HepG2 (cell line): ENCODE results near the gene CDX1. TPM values are rescaled to one million over a fixed set of nuclear protein-coding genes. Genes with fewer than 3 reads are reported as not detected.
A peak's percentile ranks its signal among the peaks of the same experiment; 100 is the strongest.

Experiments used
- ATAC-seq: fragments of 200-7000 bp; cut with Tn5 transposase; 3 replicates; pipeline ENCODE4 v1.9.1; 2020; ENCODE audit warnings: mild to moderate bottlenecking, moderate library complexity
- BruUV-seq: library from RNA; stranded (reverse); fragments of 400-500 nt; replicated peaks from 2 replicates; lab custom pipeline; 2021; lab: Mats Ljungman, UMichigan
- CTCF ChIA-PET: fragments of 300-600 bp; formaldehyde crosslinking; extraction: SDS; loops from one replicate; lab custom pipeline; 2021; ENCODE audit warnings: low total read pairs, inconsistent platforms, low intra/inter-chr PET ratio; lab: Yijun Ruan, JAX
- POLR2A ChIA-PET: fragments of 350-600 bp; sonication (Branson Sonifier 250); formaldehyde crosslinking; loops from one replicate; lab custom pipeline; 2020; ENCODE audit warnings: antibody characterized with exemption, inconsistent platforms; lab: Yijun Ruan, JAX
- DNase-seq: peaks from one replicate; pipeline ENCODE4 v3.0.0-alpha.2; 2015; ENCODE audit warnings: low spot score
- FAIRE-seq: peaks from 3 replicates; lab custom pipeline; 2011; peaks lifted over from hg19 to GRCh38; lab: Jason Lieb, UNC
- H2AFZ ChIP-seq: one replicate; pipeline ENCODE4 v1.6.1; 2011; ENCODE audit warnings: low read length, inconsistent platforms
- H3K27ac ChIP-seq: fragments of 300-600 bp; 3 replicates; pipeline ENCODE4 v1.8.0; 2011; ENCODE audit warnings: mixed run types, mild to moderate bottlenecking, mixed read lengths, low read length, inconsistent platforms; ENCODE audit not compliant: insufficient read depth; ENCODE audit errors: extremely low read length
- H3K27me3 ChIP-seq, 2 experiments: fragments of 200-600 bp in 1 of 2; 2 replicates in 1 of 2; 3 replicates in 1 of 2; pipeline versions ENCODE4 v1.6.0 to v1.8.0; 2011; ENCODE audit warnings: low read length in 2 of 2, mild to moderate bottlenecking in 2 of 2, moderate library complexity in 2 of 2, inconsistent platforms in 1 of 2; ENCODE audit not compliant: insufficient read depth in 2 of 2, control insufficient read depth in 1 of 2
- H3K36me3 ChIP-seq, 2 experiments: fragments of 200-600 bp in 1 of 2; replicated peaks in 1 of 2; 2 replicates in 1 of 2; 3 replicates in 1 of 2; pipeline versions ENCODE4 v1.5.1 to v1.8.0; 2011; ENCODE audit warnings: low read length in 2 of 2, inconsistent platforms in 1 of 2; ENCODE audit not compliant: insufficient read depth in 2 of 2, control insufficient read depth in 1 of 2
- H3K4me1 ChIP-seq: 2 replicates; pipeline ENCODE4 v1.5.1; 2012; ENCODE audit warnings: low read length, inconsistent platforms; ENCODE audit not compliant: insufficient read depth
- H3K4me2 ChIP-seq: 2 replicates; pipeline ENCODE4 v1.6.0; 2011; ENCODE audit warnings: low read depth, low read length, inconsistent platforms
- H3K4me3 ChIP-seq, 3 experiments: fragments of 200-600 bp in 1 of 3; sonication (generic), shearing (Covaris generic) in 1 of 3; replicated peaks in 1 of 3; 2 replicates each; pipeline ENCODE4 v1.5.1; 2011 to 2016; ENCODE audit warnings: low read length in 3 of 3, inconsistent platforms in 2 of 3, low read depth in 2 of 3, mild to moderate bottlenecking in 2 of 3, control low read depth in 1 of 3, mixed read lengths in 1 of 3; ENCODE audit not compliant: insufficient read depth in 1 of 3
- H3K79me2 ChIP-seq: one replicate; pipeline ENCODE4 v1.6.1; 2011; ENCODE audit warnings: low read length, inconsistent platforms; ENCODE audit not compliant: insufficient read depth
- H3K9ac ChIP-seq: 2 replicates; pipeline ENCODE4 v1.6.0; 2011; ENCODE audit warnings: mild to moderate bottlenecking, low read depth, low read length, inconsistent platforms; ENCODE audit not compliant: insufficient read depth
- H3K9me3 ChIP-seq: 2 replicates; pipeline ENCODE4 v1.5.1; 2012; ENCODE audit warnings: mild to moderate bottlenecking, low read length
- H4K20me1 ChIP-seq: 2 replicates; pipeline ENCODE4 v1.6.0; 2011; ENCODE audit warnings: inconsistent platforms, mild to moderate bottlenecking, low read length, moderate library complexity; ENCODE audit not compliant: insufficient read depth
- CTCF ChIP-seq: sonication (generic); formaldehyde crosslinking; IDR thresholded peaks from 2 replicates; pipeline ENCODE4 v1.5.0; 2020; ENCODE audit warnings: mild to moderate bottlenecking, missing genetic modification reagents, moderate library complexity
- GFI1 ChIP-seq: sonication (generic); formaldehyde crosslinking; IDR thresholded peaks from 2 replicates; pipeline ENCODE4 v1.5.0; 2020; ENCODE audit warnings: missing genetic modification reagents, mild to moderate bottlenecking, borderline replicate concordance
- TBX2 ChIP-seq: sonication (generic); formaldehyde crosslinking; IDR thresholded peaks from 2 replicates; pipeline ENCODE4 v1.5.0; 2020; ENCODE audit warnings: missing genetic modification reagents, mild to moderate bottlenecking, borderline replicate concordance
- U2AF2 ChIP-seq: fragments of 200-400 bp; formaldehyde crosslinking; IDR thresholded peaks from 2 replicates; pipeline ENCODE4 v1.6.1; 2017; ENCODE audit warnings: low read depth, mild to moderate bottlenecking, low read length
- ZNF768 ChIP-seq: sonication (generic); formaldehyde crosslinking; IDR thresholded peaks from 2 replicates; pipeline ENCODE4 v1.4.0; 2020; ENCODE audit warnings: missing genetic modification reagents
- WGBS: methylation state at CpG from one replicate; pipeline ENCODE4 v1.1.6; 2017; ENCODE audit warnings: low lambda C conversion rate; 5-methylcytosine and 5-hydroxymethylcytosine counted together
- in situ Hi-C: cut with HindIII; loops from 2 replicates; pipeline ENCODE4 v1.10.0; 2017; ENCODE audit warnings: low pct_unique_long_range_greater_than_20kb; ENCODE audit not compliant: extremely low pct_ligation_motif_present
- intact Hi-C: fragments of 100-400 bp; cut with micrococcal nuclease; formaldehyde crosslinking; loops from one replicate; pipeline ENCODE4 v1.10.0; 2022; ENCODE audit not compliant: unreplicated experiment
- polyA plus RNA-seq, 8 experiments: library from polyadenylated mRNA; depleted of rRNA in 3 of 8; stranded (reverse) in 7 of 8; unstranded in 1 of 8; fragments of >200 nt; fragmentation: Illumina TruSeq in 4 of 8; extraction: Trizol in 4 of 8; gene quantifications; 2 replicates each; pipeline versions ENCODE4 v1.2.1 to v1.2.3, GENCODE V29; 2011 to 2016; ENCODE audit warnings: low read depth in 4 of 8, missing spikeins in 1 of 8, mixed read lengths in 1 of 8; ENCODE audit not compliant: insufficient read depth in 1 of 8
- total RNA-seq, 5 experiments: library from RNA; depleted of rRNA; stranded (reverse); fragments of >200 nt; fragmentation: Illumina TruSeq; extraction: Trizol; gene quantifications; 2 replicates each; pipeline ENCODE4 v1.2.3, GENCODE V29; 2016; ENCODE audit warnings: low read depth in 1 of 5

The CDX1 gene
- total and polyA plus RNA-seq, 2 of the 13 experiments (the other 11 are each of a cell fraction or from before 2014, with no cell fraction given) = not detected

- Histone ChIP-seq H3K27ac (no peak overlapping the region), H3K79me2 (no peaks in the 10 kb centered on the region), H3K4me1 (peaks cover 18% of the 10 kb centered on the region), H2AFZ (no peak overlapping the region), H3K4me3 (no peak overlapping the region), H3K27me3 (no peaks in the 10 kb centered on the region), H3K36me3 (no peaks in the 10 kb centered on the region), H4K20me1 (no peaks in the 10 kb centered on the region), H3K9me3 (no peaks in the 10 kb centered on the region), H3K9ac (no peak overlapping the region), H3K4me2 (no peak overlapping the region)
- in situ Hi-C loops = no loop called here
- ChIA-PET POLR2A (no interaction called here), CTCF (no interaction called here)
- TF ChIP-seq TBX2 (CRISPR knock-in tag) = no peak
- TF ChIP-seq GFI1 (CRISPR knock-in tag) = no peak
- no peak for DNase-seq
- BruUV-seq = no TSS peak
- intact Hi-C loops = no loop called here
- FAIRE-seq = no peak
- no peak for ATAC-seq
- WGBS = 82% methylated on average over 10 of the region's 11 CpGs
These were observed 47.9 kb upstream of the CDX1 start for GRCh38 chr5:150118561-150119229.

GRCh38 chr5:150119421-150120061 is 47.0 kb upstream of the CDX1 start:
- no peak for FAIRE-seq
- no peaks in the 10 kb centered on the region for H3K79me2 ChIP-seq
- ATAC-seq = no peak
- H3K36me3 ChIP-seq = no peaks in the 10 kb centered on the region
- no peaks in the 10 kb centered on the region for H3K27me3 ChIP-seq
- intact Hi-C loops (loop anchor here (10.0 kb wide), 1 partner anchor 285 kb away; no protein-coding TSS in a partner anchor), in situ Hi-C loops (no loop called here)
- no TSS peak for BruUV-seq
- no peaks in the 10 kb centered on the region for H4K20me1 ChIP-seq
- no peaks in the 10 kb centered on the region for H3K9me3 ChIP-seq
- no peak overlapping the region for H3K9ac ChIP-seq
- DNase-seq = no peak
- TF ChIP-seq U2AF2 = no peak
- TF ChIP-seq ZNF768 (CRISPR knock-in tag) = peak; percentile 81
- TF ChIP-seq CTCF (CRISPR knock-in tag) = 0 out of 2 replicates have a peak, but pooled peaks have one; percentile 8
- POLR2A ChIA-PET = no interaction called here
- H3K4me1 ChIP-seq = peaks cover 18% of the 10 kb centered on the region
- no peak overlapping the region for H3K4me3 ChIP-seq
- no peak overlapping the region for H2AFZ ChIP-seq
- whole genome bisulfite sequencing = 77% methylated on average over 9 of the region's 10 CpGs
- no peak overlapping the region for H3K27ac ChIP-seq
- CTCF ChIA-PET = no interaction called here
- no peak overlapping the region for H3K4me2 ChIP-seq
